NCI-H526 (cell line): ENCODE results near the gene PCDH17.

Source experiments
- DNase-seq, 2 experiments: peaks; one replicate each; lab custom pipeline; 2025; lab: John Stamatoyannopoulos, UW

PCDH17 gene, protein sequence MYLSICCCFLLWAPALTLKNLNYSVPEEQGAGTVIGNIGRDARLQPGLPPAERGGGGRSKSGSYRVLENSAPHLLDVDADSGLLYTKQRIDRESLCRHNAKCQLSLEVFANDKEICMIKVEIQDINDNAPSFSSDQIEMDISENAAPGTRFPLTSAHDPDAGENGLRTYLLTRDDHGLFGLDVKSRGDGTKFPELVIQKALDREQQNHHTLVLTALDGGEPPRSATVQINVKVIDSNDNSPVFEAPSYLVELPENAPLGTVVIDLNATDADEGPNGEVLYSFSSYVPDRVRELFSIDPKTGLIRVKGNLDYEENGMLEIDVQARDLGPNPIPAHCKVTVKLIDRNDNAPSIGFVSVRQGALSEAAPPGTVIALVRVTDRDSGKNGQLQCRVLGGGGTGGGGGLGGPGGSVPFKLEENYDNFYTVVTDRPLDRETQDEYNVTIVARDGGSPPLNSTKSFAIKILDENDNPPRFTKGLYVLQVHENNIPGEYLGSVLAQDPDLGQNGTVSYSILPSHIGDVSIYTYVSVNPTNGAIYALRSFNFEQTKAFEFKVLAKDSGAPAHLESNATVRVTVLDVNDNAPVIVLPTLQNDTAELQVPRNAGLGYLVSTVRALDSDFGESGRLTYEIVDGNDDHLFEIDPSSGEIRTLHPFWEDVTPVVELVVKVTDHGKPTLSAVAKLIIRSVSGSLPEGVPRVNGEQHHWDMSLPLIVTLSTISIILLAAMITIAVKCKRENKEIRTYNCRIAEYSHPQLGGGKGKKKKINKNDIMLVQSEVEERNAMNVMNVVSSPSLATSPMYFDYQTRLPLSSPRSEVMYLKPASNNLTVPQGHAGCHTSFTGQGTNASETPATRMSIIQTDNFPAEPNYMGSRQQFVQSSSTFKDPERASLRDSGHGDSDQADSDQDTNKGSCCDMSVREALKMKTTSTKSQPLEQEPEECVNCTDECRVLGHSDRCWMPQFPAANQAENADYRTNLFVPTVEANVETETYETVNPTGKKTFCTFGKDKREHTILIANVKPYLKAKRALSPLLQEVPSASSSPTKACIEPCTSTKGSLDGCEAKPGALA (N-terminal part only)

DNA sequence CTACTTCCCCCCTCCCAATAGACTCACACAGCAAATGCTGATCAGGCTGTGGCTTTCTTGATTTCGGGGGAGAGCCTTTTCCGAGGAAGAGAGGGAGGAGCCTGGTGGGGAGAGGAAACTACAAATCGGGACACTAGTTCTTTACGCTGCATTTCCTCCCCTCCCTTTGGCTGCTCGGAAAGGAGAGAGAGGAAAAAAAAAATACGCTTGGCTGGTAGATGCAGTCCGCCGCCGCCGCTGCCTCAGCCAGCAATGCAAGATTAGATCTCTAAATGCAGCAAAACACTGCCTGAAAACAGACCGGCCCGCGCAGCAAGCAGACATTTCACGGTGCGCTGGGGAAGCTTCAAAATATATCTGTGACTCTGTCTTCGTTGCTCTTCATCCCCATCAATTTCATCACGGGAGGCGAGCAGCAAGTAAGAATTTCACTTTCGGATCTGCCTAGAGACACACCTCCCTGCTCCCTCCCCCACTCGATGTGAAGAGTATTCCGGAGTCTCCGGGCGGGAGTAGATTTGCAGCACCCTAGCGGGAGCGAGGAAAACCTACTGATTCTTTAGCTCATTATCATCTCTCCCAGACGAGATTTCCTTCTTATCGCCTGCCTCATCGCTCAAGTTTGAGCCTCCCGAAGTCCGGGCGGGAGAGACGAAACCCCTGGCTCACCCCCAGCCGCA, at the start of gene PCDH17:
TSS of gene PCDH17 (plus strand) at position 149 of the 680 bp plus-strand sequence. CDS start 803 bp downstream, outside the sequence.
- peak in 1 of 2 experiments; percentile 24 for DNase-seq

DNA sequence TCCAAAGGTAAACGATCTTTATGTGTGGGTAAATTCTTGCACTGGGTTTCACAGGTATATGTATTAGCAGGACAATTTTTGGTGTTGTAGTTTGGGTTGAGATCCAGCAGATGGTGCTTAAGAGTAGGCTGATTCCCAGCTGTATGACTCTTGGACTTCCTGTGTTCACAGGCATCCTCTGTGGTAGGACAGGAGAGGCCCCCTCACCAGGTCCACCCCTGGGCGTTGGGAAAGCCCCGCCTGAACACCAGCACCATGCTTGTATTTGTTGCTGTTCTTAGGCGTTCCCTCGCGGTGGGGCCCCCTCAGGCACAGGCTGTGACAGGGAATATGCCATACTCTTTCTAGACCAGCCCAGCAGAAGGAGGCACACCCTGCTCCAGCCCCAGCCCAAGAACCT, 49.5 kb upstream of the PCDH17 start:
- peak in 1 of 2 experiments; percentile 13 for DNase-seq

DNA sequence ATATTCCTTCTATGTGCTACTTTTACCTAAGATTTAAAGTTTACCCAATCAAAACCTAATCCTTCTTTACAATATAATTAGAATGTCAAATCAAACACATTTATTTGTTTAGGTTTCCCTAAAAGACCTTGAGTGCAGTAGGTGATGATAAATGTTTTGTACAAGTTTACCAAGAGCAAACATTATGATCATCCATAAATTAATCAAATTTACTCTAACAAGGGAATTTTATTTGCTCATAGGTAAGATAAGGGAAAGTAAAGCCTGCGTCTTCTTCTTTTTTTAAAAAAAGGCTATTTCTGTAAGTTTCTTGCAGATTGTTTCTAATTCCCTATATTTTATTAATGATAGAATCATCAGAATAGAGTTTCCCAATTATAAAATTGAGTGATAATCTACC, 48.0 kb upstream of the PCDH17 start:
- DNase-seq, result no peak

DNA sequence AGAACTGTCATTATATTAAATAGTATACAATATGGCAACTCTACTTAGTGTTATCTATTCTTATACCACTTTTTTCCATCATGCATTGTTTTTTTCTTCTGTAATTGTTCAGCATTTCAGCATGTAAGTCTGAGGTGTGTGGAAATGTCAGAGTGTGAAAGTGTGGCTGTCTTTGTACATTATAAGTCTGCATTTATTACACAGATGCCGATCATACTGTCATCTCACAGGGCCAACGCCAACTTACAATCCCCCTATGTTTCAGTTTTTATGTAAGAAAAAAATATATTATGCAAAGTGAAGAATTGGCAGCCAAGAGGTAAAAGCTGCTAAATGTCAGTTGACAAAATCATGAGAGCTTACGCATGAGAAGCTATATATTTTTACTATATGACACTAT, 42.9 kb upstream of the PCDH17 start:
- no peak for DNase-seq

DNA sequence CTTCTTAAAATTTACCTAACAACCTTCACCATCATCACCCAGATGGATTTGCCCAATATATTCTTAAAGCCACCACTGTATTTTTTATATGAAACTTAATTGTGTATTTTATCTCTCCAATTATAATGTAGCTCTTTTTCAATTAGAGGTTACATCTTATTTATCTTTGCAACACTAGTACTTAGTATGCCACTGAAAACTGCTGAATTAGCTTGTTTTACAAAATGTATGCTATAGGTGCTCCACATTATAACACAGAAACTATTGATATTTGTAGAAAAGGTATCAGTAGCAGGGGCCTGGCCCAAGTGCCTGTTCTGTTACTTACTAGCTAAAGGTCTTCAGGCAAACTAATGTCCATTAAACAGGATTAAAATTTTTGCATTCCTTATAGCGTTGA, 35.8 kb upstream of the PCDH17 start:
- no peak for DNase-seq

DNA sequence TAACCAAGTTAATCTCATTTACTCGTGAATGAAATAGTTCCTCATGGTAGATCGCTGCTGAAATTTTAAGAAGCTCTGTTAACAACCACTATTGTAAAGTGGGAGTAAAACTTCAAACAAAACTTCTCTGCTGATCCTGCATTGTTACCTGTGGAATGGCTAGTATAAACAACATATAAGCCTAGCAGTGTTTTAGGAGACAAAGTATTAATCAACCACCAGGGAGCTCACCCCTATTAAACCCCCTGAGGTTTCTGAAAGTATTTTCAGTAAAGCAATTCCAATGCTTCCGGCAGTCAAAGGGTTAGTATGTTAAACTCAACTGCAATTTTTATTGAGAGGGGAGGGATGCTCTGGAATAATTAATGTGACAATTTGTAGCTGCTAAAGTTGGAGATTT, 30.0 kb upstream of the PCDH17 start:
- no peak for DNase-seq

DNA sequence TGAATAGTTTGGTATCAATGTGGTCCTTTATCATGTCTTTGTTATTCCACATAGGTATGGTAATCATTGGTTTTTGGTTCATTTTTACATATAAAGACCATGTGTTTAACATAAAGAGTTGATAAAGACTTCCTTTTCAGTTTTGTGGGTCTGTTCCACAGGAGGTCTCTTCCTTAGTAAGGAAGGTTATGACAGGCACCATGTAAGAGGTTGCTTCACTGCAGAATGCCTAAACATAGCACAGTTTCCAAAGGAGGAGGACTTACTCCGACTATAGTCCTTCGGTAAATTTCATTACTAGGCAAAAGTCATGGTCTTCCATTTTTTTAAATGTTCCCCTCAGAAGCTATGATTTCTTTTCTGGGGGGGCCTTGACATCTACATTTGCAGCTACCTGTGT, 27.1 kb upstream of the PCDH17 start:
- no peak for DNase-seq

DNA sequence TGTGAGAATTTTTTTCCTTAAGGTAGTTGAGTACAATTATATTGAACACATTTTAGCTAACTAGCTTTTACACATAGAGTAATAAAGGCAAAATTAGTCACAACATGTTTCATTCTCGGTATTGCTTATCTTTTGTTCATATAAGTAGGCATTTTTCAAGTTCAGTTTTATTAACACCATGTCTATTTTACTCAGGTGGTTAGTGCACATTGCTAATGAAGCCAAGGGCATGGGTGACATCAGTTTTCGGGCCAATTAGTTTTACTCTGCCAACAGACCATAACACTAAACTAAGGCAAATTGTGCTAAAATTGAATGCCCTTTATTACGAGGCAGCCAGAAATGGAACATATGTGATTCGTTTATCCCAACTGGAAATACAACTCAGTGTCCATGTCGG, 19.6 kb upstream of the PCDH17 start:
- DNase-seq, result no peak

DNA sequence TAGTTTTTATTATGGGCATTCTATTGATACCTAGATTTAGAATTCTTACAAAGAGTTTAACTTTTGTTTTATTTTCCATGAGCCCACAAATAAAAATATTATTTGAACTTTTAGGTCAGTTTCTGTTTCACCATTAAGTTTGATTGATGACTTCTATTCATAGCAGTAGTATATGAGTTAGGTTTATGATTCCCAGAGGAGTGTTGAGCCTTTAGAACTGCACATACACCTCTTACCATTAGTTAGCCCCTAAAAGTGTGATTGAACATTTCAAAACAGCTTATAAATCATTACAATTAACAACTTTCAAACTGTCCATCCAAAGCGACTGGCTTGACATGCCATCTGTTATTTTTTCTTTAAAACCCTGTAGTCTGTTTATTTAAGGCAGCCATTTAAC, 19.0 kb upstream of the PCDH17 start:
- no peak for DNase-seq

DNA sequence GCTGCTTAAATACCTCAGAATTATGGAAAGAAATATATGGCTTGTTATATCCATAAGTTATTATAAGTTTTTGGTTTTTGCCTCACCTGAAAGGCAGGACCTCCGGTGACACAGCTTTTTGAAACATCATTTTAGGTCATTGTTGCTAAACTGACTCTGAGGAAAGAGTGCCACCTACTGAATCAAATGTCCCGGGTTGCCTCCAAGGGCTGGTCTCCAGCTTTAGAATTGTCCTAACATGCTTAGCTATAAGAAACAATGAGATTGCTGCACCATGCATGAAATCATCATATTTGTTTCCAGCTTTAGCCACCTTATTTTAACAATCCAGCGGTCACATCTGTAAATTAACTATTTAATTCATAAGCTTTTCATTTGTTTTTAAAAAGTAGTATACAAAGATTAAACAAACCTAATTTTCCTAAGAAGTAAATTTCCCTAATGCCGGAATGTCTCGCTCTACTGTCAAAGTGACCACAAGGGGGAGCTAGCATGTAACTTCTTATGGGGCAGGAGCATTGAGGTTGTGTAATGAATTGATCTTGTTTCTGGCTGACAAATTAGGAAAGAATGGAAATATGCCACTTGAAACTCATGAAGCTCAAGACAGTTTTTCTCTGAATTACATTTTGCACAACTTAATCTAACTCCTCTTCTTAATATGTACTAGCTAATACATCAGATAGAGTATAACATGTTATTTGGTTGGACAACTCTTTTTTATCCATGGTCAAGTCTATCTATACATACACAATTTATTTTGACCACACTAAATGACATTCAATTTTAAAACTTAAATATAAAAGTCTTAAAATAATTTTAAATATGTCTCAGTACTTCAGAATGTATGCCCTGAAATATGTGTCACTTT, 6.7 kb upstream of the PCDH17 start:
- peak; percentile 39 to 80 for DNase-seq

DNA sequence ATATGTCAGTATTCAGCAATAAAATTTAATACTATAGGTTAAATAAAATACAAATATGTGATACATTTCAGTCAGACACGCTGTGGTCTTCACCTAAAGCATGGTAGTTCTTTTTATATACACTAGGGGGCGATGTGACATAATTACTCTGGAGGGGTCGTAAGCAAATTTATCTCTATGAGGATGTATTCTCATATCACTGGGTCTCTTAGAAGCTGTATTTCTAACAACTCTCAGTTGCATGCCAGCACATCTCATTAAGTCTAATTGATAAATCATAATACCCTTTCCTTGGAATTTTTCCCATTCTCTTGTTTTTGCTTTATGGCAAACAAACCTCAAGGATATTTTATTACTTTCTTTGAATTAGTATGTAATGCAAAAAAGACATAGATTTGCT, 3.9 kb upstream of the PCDH17 start:
- peak in 1 of 2 experiments; percentile 49 for DNase-seq

DNA sequence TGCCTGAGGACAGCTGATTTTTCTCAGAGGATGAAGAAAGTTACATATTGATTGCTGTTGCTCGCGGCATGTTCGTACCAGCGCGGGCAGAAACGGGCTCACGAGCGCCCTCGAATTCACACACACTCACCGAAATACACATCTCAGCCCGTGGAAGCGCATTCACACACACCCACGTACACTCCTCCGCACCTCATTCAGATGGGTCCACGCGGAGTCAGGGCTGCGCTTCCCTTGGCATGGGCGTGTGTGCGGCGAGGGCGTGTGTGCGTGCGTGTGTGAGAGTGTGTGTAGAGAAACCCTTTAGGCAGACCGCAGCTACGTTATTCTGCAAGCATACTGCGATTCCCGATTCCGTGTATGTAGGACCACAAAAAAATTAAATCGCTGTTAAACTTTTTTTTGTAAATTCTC, 2.1 kb upstream of the PCDH17 start:
- DNase-seq, result no peak

DNA sequence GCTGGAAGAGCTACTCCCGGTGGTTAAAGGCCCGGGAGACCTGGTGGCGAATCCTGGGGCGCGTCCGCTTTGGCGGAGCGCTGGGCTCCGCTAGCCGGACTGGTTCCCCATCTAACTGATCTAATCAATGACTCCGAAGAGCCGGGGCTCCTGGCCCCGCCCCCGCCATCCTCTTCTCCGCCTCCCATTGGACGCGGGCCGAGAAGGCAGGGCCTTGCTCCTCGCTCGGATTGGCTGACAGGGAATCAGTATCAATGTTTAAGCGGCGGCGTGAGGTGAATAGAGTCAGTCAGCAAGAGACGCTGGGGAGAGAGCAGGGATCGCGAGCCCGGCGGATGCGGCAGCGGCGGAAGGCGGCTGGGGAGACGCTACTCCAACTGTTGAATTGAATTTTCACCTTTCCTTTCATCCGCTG, 1.7 kb upstream of the PCDH17 start:
- no peak for DNase-seq

DNA sequence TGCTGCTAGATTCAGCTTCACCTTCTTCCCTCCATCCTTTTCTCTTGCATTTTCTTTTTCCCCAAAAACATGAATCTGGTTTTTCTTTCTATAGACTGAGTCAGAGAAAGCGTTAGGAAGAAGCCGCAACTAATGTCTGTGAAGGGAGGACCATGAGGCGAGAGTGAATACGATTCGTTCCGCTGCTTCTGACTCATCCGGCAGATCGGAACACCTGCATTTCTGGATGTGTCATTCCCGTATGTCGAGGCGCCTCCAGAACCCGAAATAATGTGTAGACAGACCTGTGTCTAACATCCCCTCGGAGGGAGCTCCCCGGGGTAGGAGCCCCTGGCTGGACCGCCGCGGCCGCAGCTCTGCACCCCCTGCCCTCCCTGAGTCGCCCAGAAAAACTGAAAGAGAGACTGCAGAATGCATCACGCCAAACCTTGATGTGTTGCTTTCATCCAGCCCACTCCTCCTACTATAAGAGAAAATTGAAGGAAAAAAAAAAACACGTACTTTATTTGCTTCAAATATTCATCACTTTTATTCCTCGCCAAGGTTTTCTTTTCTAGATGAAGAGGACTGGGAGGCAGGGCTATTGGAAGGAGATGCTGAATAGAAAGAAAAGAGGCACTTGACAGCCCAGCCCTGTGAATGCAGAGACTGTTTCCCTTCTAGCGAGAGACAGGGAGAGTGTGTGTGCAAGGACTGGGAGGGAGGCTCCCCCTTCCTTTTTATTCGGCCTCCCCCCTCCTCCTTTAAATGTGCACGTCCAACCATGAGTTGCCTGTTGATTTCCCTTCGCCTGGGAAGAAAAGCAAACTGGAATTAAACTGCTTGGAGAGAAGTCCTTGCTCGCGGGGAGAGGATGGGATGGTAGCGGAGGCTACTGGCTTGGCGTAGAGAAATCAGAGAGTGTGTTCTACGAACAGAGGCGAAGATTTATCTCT, 616 bp upstream of the PCDH17 start:
- DNase-seq, result no peak

DNA sequence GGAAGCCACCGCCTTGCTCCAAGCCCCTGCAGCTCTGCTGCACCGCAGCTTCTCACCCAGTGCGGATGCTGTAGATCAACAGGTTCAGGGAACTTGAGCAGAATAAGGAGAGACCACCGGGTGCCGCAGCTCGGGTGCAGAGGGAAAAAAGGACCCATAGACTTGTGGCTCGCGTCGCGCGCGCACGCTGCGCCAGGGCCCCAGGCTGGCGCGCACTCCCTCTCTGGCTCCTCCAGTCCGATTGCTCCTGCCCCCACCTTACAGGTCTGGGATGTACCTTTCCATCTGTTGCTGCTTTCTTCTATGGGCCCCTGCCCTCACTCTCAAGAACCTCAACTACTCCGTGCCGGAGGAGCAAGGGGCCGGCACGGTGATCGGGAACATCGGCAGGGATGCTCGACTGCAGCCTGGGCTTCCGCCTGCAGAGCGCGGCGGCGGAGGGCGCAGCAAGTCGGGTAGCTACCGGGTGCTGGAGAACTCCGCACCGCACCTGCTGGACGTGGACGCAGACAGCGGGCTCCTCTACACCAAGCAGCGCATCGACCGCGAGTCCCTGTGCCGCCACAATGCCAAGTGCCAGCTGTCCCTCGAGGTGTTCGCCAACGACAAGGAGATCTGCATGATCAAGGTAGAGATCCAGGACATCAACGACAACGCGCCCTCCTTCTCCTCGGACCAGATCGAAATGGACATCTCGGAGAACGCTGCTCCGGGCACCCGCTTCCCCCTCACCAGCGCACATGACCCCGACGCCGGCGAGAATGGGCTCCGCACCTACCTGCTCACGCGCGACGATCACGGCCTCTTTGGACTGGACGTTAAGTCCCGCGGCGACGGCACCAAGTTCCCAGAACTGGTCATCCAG, 964 bp downstream of the PCDH17 start:
- DNase-seq, result no peak

DNA sequence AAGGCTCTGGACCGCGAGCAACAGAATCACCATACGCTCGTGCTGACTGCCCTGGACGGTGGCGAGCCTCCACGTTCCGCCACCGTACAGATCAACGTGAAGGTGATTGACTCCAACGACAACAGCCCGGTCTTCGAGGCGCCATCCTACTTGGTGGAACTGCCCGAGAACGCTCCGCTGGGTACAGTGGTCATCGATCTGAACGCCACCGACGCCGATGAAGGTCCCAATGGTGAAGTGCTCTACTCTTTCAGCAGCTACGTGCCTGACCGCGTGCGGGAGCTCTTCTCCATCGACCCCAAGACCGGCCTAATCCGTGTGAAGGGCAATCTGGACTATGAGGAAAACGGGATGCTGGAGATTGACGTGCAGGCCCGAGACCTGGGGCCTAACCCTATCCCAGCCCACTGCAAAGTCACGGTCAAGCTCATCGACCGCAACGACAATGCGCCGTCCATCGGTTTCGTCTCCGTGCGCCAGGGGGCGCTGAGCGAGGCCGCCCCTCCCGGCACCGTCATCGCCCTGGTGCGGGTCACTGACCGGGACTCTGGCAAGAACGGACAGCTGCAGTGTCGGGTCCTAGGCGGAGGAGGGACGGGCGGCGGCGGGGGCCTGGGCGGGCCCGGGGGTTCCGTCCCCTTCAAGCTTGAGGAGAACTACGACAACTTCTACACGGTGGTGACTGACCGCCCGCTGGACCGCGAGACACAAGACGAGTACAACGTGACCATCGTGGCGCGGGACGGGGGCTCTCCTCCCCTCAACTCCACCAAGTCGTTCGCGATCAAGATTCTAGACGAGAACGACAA, 1.8 kb downstream of the PCDH17 start:
- DNase-seq, result no peak

DNA sequence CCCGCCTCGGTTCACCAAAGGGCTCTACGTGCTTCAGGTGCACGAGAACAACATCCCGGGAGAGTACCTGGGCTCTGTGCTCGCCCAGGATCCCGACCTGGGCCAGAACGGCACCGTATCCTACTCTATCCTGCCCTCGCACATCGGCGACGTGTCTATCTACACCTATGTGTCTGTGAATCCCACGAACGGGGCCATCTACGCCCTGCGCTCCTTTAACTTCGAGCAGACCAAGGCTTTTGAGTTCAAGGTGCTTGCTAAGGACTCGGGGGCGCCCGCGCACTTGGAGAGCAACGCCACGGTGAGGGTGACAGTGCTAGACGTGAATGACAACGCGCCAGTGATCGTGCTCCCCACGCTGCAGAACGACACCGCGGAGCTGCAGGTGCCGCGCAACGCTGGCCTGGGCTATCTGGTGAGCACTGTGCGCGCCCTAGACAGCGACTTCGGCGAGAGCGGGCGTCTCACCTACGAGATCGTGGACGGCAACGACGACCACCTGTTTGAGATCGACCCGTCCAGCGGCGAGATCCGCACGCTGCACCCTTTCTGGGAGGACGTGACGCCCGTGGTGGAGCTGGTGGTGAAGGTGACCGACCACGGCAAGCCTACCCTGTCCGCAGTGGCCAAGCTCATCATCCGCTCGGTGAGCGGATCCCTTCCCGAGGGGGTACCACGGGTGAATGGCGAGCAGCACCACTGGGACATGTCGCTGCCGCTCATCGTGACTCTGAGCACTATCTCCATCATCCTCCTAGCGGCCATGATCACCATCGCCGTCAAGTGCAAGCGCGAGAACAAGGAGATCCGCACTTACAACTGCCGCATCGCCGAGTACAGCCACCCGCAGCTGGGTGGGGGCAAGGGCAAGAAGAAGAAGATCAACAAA, 2.6 kb downstream of the PCDH17 start:
- DNase-seq, result no peak
